Sciatic nerve (tissue), 2 donors: ENCODE measurements around the gene ABCA5. TPM values are rescaled to one million over a fixed set of nuclear protein-coding genes. Genes with fewer than 3 reads are reported as not detected.
A peak's percentile ranks its signal among the peaks of the same experiment; 100 is the strongest.
"Not testable (repeated sequence)": the region's sequence is repeated elsewhere in the genome, so short reads cannot be mapped to it uniquely, and the experiment has no call there.

Experiments
- ATAC-seq: fragments of 200-7000 bp; cut with Tn5 transposase; one replicate; pipeline ENCODE4 v1.9.1; 2020; ENCODE audit warnings: mild to moderate bottlenecking, moderate library complexity
- DNase-seq: peaks from one replicate; pipeline ENCODE4 v3.0.0-alpha.2; 2020; ENCODE audit warnings: low spot score
- intact Hi-C: fragments of 100-400 bp; cut with DNase I; formaldehyde crosslinking; loops from one replicate; pipeline ENCODE4 v1.14.2; 2022
- total RNA-seq: library from RNA; stranded (reverse); fragmentation: NEBNext Ultra II Directional; extraction: Animal tissue kit (Norgen Biotek cat#: 25700); gene quantifications from one replicate; pipeline ENCODE4 v1.2.1, GENCODE V29; 2021
- donor health status: DM: no; HTN: no; CAD: no.
- donor health status: DM: no; HTN: no; CAD: no.

Gene ABCA5
- total RNA-seq, 1 donor from 2014 or later: 39.4 TPM

- ATAC-seq (no peak), DNase-seq (no peak)
- intact Hi-C loops: loop anchor here (5.0 kb wide), 1 partner anchor 459 kb away; no protein-coding TSS in a partner anchor
Measured at GRCh38 chr17:69230939-69231338, 96.0 kb downstream of the ABCA5 start.

GRCh38 chr17:69228576-69228975, 98.4 kb downstream of the ABCA5 start, which contains the start of gene ABCA10:
Gene ABCA10 (minus strand): TSS chr17:69228824. CDS start chr17:69225358, 3,466 bp downstream.
- intact Hi-C loops: no loop called here

GRCh38 chr17:69228018-69228417, 98.9 kb downstream of the ABCA5 start:
- intact Hi-C loops: no loop called here
- DNase-seq (no peak), ATAC-seq (no peak)

More at GRCh38 chr17:69228576-69228975, 98.4 kb downstream of the ABCA5 start, which contains the start of gene ABCA10:
- DNase-seq (no peak), ATAC-seq (peak; percentile 82)

GRCh38 chr17:69227541-69227940, 99.4 kb downstream of the ABCA5 start:
- intact Hi-C loops: no loop called here
- DNase-seq: no peak
- peak; percentile 46 for ATAC-seq

- DNase-seq: no peak
Measured at GRCh38 chr17:69223809-69224208, 103.1 kb downstream of the ABCA5 start.

GRCh38 chr17:69222707-69223258, 104.2 kb downstream of the ABCA5 start:
- no peak for DNase-seq
- intact Hi-C loops: no loop called here
- no peak for ATAC-seq

More at GRCh38 chr17:69223809-69224208, 103.1 kb downstream of the ABCA5 start:
- intact Hi-C loops: no loop called here
- peak; percentile 41 for ATAC-seq

- intact Hi-C loops: no loop called here
- DNase-seq (no peak), ATAC-seq (no peak)
Measured at GRCh38 chr17:69220098-69220497, 106.8 kb downstream of the ABCA5 start.

- ATAC-seq: no peak
Measured at GRCh38 chr17:69218986-69219385, 107.9 kb downstream of the ABCA5 start.

GRCh38 chr17:69213059-69213813, 113.7 kb downstream of the ABCA5 start:
- ATAC-seq (peak; percentile 55), DNase-seq (no peak)
- intact Hi-C loops: no loop called here

More at GRCh38 chr17:69218986-69219385, 107.9 kb downstream of the ABCA5 start:
- intact Hi-C loops: no loop called here
- no peak for DNase-seq

GRCh38 chr17:69208640-69209039, 118.3 kb downstream of the ABCA5 start:
- intact Hi-C loops: no loop called here
- ATAC-seq (no peak), DNase-seq (no peak)

GRCh38 chr17:69207151-69207550, 119.8 kb downstream of the ABCA5 start:
- DNase-seq (no peak), ATAC-seq (no peak)
- intact Hi-C loops: no loop called here

- ATAC-seq (no peak), DNase-seq (no peak)
- intact Hi-C loops: no loop called here
Measured at GRCh38 chr17:69198238-69198637, 128.7 kb downstream of the ABCA5 start.

- intact Hi-C loops, ATAC-seq, DNase-seq: not testable (repeated sequence)
Measured at GRCh38 chr17:69196105-69196653, 130.8 kb downstream of the ABCA5 start.

Other genes starting within 250 kb of the ABCA5 start
- gene ABCA6, start 185.2 kb downstream of the ABCA5 start, total RNA-seq: 225 TPM
- 189 TPM for gene ABCA10, start 98.3 kb downstream of the ABCA5 start, total RNA-seq
- gene MAP2K6, start 87.6 kb upstream of the ABCA5 start, total RNA-seq: 7.7 TPM